Endothelial cell (in vitro differentiated cells): ENCODE measurements around the gene DCXR. TPM values are rescaled to one million over a fixed set of nuclear protein-coding genes. Genes with fewer than 3 reads are reported as not detected.
A peak's percentile ranks its signal among the peaks of the same experiment; 100 is the strongest.
"Not testable (repeated sequence)": the region's sequence is repeated elsewhere in the genome, so short reads cannot be mapped to it uniquely, and the experiment has no call there.

ENCODE experiments used
- DNase-seq: peaks from one replicate; pipeline ENCODE4 v3.0.0; 2021; ENCODE audit warnings: low spot score
- H3K27ac Mint-ChIP-seq: one replicate; pipeline ENCODE4 v1.8.0; 2021; ENCODE audit warnings: mixed read lengths, inconsistent platforms; ENCODE audit not compliant: unreplicated experiment
- H3K27me3 Mint-ChIP-seq: one replicate; pipeline ENCODE4 v1.8.0; 2021; ENCODE audit warnings: mild to moderate bottlenecking, moderate library complexity, mixed read lengths, inconsistent platforms; ENCODE audit not compliant: unreplicated experiment
- H3K36me3 Mint-ChIP-seq: one replicate; pipeline ENCODE4 v1.8.0; 2021; ENCODE audit warnings: mild to moderate bottlenecking, low read depth, mixed read lengths, inconsistent platforms; ENCODE audit not compliant: unreplicated experiment
- H3K4me1 Mint-ChIP-seq: one replicate; pipeline ENCODE4 v1.8.0; 2021; ENCODE audit warnings: mild to moderate bottlenecking, mixed read lengths, inconsistent platforms; ENCODE audit not compliant: unreplicated experiment
- H3K4me3 Mint-ChIP-seq: one replicate; pipeline ENCODE4 v1.8.0; 2021; ENCODE audit warnings: mild to moderate bottlenecking, mixed read lengths, inconsistent platforms; ENCODE audit not compliant: unreplicated experiment
- H3K9me3 Mint-ChIP-seq: one replicate; pipeline ENCODE4 v1.8.0; 2021; ENCODE audit warnings: mixed read lengths, inconsistent platforms; ENCODE audit not compliant: unreplicated experiment
- CTCF ChIP-seq: fragments of 200-600 bp; sonication (generic); IDR thresholded peaks from one replicate; pipeline ENCODE4 v1.5.0; 2021; ENCODE audit warnings: antibody characterized with exemption; ENCODE audit not compliant: unreplicated experiment
- total RNA-seq: library from RNA; stranded (reverse); fragmentation: NEBNext Ultra II Directional; extraction: Animal tissue kit (Norgen Biotek cat#: 25700); gene quantifications from one replicate; pipeline ENCODE4 v1.2.1, GENCODE V29; 2021; ENCODE audit not compliant: unreplicated experiment

Gene DCXR
- total RNA-seq, 1 donor from 2014 or later: 30.8 TPM

- H3K9me3 Mint-ChIP-seq: no peaks in the 10 kb centered on the region
- H3K4me1 Mint-ChIP-seq: peaks cover 6% of the 10 kb centered on the region
- H3K4me3 Mint-ChIP-seq: no peak overlapping the region
- no peak for TF ChIP-seq CTCF
- H3K27ac Mint-ChIP-seq: no peak overlapping the region
- H3K36me3 Mint-ChIP-seq: peaks cover 6% of the 10 kb centered on the region
- DNase-seq: no peak
- H3K27me3 Mint-ChIP-seq: peaks cover 12% of the 10 kb centered on the region
These were observed 5.2 kb upstream of the DCXR start for GRCh38 chr17:82042649-82043048.

- no peak for DNase-seq
- peaks cover 6% of the 10 kb centered on the region for H3K4me1 Mint-ChIP-seq
- H3K27me3 Mint-ChIP-seq: peaks cover 12% of the 10 kb centered on the region
- no peak overlapping the region for H3K27ac Mint-ChIP-seq
- no peaks in the 10 kb centered on the region for H3K9me3 Mint-ChIP-seq
- TF ChIP-seq CTCF: no peak
- no peaks in the 10 kb centered on the region for H3K36me3 Mint-ChIP-seq
- peak overlapping the region; percentile 1 for H3K4me3 Mint-ChIP-seq
These were observed 3.8 kb upstream of the DCXR start for GRCh38 chr17:82041144-82041814.

- Mint-ChIP-seq H3K9me3 (no peaks in the 10 kb centered on the region), H3K27me3 (peaks cover 18% of the 10 kb centered on the region), H3K27ac (no peak overlapping the region), H3K36me3 (peaks cover 6% of the 10 kb centered on the region), H3K4me3 (no peak overlapping the region), H3K4me1 (peaks cover 11% of the 10 kb centered on the region)
- no peak for TF ChIP-seq CTCF
- DNase-seq: no peak
These were observed 2.3 kb upstream of the DCXR start for GRCh38 chr17:82039695-82040299.

GRCh38 chr17:82038796-82039409, 1.4 kb upstream of the DCXR start:
- H3K36me3 Mint-ChIP-seq, H3K9me3 Mint-ChIP-seq, DNase-seq, H3K4me3 Mint-ChIP-seq, H3K27ac Mint-ChIP-seq: not testable (repeated sequence)
- Mint-ChIP-seq H3K27me3 (peaks cover 18% of the 10 kb centered on the region), H3K4me1 (peaks cover 11% of the 10 kb centered on the region)

GRCh38 chr17:82037889-82038195, 345 bp upstream of the DCXR start:
- no peak for TF ChIP-seq CTCF
- no peak overlapping the region for H3K27ac Mint-ChIP-seq
- peak overlapping the region; percentile 89 for H3K4me3 Mint-ChIP-seq
- peaks cover 11% of the 10 kb centered on the region for H3K4me1 Mint-ChIP-seq
- H3K36me3 Mint-ChIP-seq: peaks cover 6% of the 10 kb centered on the region
- DNase-seq: no peak
- H3K27me3 Mint-ChIP-seq: peaks cover 22% of the 10 kb centered on the region
- no peaks in the 10 kb centered on the region for H3K9me3 Mint-ChIP-seq
